HG03342 (cell line): ENCODE results near the gene RPL36.
"Not testable (repeated sequence)": the region's sequence is repeated elsewhere in the genome, so short reads cannot be mapped to it uniquely, and the experiment has no call there.

Source experiments
- ATAC-seq: cut with Tn5 transposase; IDR thresholded peaks from one replicate; pipeline ENCODE4 v1.9.1; 2021; ENCODE audit warnings: mild to moderate bottlenecking, moderate library complexity; ENCODE audit not compliant: unreplicated experiment

Gene RPL36

DNA sequence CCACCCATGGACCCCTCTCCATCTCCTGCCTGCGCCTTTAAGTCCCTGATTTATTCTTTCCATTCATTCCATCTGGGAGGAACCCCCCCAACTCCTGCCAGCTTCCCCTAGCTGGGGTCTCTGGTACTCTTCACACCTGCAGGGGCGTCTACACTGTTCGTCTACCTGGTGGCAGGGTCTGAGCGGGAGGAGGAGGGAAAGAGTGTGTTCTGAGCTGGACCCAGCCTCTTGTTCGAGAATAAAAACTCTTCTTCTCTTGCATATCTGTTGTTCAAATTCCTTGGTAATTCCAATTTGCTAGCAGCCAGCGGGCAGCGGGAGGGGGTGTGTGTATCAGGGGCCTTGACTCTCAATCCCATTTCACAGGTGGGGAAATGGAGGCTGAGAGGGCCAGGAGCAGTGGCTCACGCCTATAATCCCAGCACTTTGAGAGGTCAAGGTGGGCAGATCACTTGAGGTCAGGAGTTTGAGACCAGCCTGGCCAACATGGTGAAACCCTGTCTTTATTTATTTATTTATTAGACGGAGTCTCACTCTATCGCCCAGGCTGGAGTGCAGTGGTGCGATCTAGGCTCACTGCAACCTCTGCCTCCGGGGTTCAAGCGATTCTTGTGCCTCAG, 1.7 kb upstream of the RPL36 start:
- ATAC-seq, result not testable (repeated sequence)

DNA sequence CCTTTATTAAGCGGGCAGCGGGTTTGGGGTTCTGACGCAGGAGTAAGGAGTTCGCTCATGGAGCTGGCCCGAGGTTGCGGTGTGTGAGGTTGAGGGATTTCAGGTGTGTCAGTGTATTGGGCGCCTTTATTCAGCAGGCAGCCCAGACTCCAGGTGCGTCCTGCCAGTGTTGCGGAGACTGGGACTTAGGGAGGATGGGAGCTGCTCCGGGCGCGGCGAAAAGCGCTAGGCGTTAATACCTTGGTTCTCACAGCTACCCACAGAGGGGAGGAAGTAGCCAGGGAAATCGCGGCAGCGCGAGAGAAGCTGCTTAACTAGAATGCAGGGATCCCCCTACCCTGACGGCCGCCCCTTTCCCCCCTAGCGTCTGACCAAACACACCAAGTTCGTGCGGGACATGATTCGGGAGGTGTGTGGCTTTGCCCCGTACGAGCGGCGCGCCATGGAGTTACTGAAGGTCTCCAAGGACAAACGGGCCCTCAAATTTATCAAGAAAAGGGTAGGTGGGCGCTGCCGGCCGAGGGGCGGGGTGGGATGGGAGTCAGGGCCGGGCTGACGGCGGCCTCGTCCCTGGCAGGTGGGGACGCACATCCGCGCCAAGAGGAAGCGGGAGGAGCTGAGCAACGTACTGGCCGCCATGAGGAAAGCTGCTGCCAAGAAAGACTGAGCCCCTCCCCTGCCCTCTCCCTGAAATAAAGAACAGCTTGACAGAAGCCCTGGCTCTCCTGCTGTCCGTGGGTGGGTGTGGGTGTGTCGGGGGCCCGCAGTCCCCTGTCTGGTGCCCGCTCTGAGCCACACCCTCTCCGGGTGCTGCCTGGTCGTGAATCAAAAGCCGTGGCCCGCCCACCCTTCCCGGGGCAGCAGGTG, 1.1 kb downstream of the RPL36 start:
- ATAC-seq, result no peak

DNA sequence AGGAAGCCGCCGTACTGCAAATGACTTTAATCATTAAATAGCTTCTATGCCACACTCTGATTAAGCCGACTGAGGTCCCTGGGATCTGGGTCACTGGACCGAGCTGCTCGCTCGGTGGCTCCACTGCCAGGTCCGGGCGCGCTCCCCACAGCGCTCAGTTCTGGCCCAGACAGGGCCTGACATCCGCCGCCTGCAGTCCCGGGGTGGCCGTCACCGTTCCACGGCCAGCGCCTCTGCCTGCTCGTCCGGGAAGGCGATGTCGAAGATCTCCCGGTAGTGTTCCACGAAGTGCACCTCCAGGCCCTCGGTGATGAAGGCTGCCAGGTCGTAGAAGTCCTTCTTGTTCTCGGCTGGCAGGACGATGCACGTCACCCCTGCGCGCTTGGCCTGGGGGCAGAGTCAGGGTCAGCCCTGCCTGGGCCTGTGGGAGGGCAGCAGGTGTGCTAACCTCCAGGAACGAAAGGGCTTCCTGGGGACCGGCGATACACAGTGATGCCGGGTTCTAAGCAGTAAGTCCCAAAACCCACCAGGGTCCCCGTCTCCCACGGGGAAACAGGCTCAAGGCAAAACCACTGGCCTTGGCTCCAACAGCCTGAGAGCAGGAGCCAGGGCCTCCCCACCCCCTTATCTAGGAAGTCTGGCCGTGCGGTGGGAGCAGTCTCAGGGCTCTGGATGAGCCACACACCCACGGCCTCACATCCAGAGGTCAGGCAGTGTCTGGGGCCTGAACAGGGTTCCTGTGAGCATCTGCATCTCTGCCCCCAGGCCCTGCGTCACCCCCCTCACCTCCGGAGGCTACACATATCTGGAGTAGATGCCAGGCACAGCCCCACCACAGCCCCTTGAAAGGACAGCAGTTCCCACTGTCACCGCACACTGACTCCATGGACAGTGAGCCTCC, 2.0 kb downstream of the RPL36 start:
- no peak for ATAC-seq

DNA sequence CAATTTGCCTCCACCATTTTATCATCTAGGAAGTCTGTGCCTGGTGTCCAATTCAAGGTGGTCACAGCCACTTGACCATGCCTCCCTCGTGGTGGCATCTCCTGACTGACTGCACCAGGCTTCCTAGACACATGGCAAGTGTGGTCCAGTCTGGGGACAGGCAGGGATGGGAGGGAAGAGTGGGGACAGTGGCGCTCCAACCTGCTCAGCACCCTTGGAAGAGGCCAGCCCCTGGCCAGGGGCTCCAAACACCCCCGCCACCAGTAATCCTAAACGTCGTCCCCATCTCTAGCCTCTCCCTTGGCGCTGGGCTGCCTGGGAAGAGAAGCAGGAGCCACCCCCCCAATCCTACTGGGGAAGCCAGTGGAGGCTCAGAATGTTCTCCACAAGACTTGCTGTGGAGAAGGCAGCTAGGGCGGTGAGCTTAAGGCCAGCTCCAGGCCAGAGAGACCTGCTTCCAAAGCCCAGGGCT, 2.7 kb downstream of the RPL36 start:
- ATAC-seq, result no peak

DNA sequence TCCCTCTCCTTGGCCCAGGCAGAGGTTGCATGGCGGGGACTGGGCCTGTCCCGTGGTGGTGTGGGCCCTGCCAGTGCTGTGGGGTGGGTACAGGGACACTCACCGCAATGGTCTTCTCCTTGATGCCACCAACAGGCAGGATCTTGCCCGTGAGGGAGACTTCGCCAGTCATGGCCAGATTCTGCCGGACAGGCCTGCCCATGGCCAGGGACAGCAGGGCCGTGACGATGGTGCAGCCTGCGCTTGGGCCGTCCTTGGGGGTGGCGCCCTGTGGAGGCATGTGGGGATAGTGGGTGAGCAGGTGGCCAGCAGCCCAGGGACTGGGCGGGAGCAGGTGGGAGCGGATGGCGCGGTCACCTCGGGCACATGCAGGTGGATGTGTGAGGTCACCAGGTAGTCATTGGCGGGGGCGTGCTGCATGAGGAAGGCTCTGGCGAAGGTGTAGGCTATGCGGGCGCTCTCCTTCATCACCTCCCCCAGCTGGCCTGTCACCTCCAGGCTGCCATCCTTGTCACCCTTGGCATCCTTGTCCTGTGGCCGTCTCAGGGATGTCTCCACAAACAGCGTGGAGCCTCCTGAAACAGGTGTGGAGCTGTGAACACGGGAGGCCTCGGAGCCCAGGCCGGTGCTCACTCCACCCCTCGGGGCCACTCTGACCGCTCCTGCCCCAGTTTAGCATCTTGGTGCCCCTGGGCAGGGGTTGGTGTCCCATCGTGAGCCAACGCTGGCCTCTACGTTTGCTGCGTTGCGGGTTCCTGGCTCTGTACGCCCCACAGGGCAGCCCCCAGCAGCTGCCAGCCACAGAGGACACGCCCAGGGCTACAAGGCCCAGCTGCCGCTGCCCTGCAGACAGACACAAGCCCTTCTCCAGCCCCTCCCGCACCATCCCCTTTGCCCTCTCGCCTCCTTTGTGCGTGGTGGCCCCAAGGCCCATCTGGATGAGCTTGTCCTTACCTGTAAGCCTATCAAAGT, 3.4 kb downstream of the RPL36 start:
- ATAC-seq, result no peak

DNA sequence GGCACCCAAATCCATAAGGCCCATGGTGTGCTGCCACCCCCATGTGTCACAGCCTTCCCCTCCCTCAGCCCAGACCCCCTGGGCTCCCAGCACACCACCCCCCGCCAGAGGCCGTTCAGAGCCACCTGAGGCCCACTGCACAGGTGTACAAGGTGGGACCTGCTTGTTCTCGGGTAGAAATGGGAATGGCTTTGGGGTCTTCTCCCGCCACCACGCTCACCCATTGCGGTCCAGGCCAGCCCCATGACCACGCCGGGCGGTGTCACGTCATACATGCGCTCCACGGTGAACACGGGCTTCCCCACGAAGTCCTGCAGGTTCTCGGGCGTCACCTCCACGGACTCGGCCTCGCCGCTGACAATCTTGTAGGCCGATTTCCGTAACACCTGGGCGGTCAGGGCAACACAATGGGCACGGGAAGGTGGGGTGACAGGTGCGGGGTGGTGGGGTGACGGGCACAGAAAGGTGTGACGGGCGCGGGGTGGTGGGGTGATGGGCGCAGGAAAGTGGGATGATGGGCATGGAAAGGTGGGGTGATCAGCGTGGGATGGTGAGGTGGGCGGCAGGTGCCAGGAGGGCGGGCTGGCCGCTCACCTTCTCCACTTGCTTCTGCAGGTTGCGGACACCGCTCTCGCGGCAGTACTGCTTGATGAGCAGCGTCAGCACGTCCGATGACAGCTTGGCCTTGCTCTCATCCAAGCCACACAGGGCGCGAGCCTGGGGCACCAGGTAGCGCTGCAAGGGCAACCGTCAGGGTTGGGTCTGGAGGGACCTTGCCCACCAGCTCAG, 4.3 kb downstream of the RPL36 start:
- ATAC-seq, result no peak

DNA sequence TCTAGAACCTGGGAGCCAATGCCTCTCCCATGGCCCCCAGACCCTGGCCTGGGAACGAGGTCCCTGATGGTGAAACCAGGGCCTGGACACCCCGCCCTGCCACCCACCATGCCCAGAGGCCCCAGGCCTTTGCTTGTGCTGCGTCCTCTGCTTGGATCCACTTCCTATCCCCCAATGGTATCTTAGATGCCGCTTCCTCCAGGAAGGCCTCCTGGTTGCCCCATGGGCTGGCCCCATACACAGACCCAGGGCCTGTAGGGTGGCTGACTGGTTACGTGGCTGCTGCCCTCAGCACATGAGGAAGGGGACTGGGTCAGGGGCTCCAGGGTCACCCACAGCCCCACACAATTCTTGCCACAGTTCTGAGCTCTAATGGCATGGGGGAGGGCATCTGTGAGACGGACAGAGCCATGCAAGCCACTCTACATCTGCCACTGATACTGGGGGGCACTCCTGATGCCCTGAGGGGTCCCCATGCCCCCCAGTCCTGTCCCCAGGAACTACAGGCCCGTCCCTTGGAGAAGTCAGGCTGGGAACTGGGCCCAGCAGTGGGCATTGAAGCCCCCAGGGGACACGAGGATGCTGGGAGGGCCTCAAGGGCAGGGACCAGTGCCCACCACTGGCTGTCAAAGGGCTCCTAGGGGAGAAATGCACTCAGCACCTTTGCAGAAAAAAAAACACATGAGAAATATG, 5.0 kb downstream of the RPL36 start:
- no peak for ATAC-seq

DNA sequence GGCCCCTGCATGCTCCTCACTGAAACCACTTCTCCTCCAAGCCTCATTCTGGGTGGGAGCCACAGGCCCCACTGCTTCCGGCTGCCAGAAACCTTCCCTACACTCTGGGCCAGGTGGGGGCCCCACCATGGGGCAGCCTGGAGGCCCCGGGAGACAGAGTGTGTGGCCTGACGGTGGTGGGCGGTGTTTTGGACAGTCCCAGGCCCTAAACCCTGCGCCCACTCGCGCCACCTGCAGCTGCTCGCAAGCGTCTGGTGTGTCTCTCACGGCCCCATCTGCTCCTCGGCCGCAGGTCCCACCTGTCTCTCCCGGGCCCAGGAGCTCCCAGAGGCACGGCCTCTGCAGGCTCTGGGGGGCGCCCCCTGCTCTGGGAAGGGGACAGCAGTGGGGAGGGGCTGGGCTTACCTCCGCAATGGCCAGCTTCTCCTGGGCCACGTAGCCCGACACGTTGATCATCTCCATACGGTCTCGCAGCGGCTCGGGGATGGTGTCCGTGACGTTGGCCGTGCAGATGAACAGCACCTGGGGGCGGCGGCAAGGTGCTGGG, 5.6 kb downstream of the RPL36 start:
- ATAC-seq, result no peak

DNA sequence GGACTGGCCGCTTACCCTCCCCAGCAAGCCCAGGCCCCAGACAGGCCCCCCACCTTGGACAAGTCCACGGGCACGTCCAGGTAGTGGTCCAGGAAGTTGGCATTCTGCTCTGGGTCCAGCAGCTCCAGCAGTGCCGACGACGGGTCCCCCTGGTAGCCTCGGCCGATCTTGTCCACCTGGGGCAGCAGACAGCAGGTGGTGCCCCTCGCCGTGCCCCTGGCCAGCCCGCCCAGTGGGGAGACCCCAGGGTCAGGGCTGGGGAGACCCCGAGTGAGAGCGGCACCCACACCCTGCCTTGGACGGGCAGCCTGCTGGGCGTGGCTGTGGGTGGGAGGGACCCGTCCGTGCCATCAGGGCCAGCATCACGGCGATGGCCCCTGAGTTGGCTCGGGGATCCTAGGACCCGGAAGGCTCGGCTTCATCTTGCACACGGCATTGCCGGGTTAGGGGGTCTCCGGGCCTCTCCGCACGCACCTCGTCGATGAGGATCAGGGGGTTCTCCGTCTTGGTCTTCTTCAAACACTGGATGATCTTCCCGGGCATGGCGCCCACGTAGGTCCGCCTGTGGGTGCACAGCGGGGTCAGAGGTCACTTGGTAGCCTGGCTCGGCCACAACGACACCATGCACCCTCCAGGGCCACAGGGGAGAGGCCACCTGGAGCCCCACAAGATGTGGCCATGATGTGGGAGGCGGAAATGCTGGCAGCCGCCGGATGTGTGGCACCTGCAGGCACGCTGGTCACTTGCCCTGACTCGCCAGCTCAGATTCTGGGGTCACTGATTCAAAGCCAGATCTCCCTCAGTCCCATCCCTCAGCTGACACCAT, 6.3 kb downstream of the RPL36 start:
- ATAC-seq, result no peak

DNA sequence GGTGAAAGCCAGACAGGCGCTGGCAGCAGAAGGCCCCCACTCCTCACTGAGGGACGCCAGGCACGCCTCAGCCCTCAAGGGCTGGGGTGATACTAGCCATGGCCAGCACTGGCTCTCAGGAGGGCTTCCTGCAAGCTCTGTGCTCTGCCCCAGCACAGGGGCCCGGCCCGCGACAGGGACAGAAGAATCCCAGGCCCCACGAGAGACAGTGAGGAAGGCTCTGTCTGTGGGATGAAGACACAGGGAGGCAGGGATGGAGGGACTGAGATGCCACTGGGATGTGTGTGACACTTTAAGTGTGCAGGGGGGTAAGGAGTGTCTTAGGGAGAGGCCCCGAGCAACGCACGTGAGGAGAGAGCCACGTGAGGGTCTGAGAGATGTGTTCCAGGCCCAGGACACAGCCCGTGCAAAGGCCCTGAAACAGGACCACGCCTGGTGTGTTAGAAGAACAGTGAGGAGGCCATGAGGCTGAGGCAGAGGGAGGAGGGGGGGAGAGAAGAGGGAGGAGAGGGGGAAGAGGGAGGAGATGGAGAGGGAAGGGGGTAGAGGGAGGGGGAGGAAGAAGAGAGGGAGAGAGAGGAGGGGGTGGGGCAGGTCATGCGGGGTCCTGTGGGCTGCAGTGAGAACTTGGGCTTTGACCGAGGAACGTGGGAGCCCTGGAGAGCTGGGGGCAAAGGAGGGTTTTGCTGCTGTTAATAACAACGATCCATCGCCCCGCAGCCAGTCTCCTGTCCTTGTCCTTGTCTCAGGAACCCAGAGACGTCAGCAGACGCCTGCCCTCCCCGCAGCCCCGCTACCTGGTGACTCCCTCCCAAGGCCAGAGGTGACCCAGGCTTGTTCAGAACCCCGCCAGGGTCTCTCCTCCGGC, 7.2 kb downstream of the RPL36 start:
- no peak for ATAC-seq

DNA sequence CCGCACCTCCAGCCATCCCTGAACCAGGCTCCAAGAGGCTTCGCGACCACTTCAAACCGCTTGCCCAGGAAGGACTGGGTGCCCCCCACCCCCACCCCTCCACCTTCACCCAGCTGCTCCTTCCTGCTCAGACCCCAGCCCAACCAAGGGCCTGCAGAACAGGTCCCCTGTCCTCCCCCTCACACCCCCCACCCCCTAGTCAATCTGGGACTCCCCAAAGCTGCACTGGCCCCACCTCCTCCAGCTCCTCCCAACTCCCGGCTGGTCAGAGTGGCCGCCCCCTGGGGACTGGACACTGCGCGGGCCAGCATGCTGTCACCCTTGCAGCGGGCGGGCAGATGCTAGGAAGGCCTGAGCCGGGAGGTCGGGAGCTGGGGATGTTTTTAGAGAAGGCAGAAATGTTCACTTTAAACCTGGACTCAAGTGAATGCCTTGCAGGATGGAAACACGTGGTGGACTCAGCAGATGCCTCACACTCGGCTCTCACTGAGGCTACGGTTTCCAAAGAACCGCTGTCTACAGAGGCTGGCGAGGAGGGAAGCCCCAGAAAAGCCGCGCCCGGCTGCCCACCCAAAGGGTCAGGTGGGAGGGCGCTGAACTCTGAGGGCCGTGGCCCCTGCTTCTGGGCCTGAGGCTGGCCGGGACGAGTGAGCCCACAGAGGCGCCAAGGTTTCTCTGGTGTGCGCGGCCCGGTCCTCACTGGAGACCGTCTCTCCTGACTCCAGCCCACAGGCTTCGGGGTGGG, 8.0 kb downstream of the RPL36 start:
- ATAC-seq, result no peak

DNA sequence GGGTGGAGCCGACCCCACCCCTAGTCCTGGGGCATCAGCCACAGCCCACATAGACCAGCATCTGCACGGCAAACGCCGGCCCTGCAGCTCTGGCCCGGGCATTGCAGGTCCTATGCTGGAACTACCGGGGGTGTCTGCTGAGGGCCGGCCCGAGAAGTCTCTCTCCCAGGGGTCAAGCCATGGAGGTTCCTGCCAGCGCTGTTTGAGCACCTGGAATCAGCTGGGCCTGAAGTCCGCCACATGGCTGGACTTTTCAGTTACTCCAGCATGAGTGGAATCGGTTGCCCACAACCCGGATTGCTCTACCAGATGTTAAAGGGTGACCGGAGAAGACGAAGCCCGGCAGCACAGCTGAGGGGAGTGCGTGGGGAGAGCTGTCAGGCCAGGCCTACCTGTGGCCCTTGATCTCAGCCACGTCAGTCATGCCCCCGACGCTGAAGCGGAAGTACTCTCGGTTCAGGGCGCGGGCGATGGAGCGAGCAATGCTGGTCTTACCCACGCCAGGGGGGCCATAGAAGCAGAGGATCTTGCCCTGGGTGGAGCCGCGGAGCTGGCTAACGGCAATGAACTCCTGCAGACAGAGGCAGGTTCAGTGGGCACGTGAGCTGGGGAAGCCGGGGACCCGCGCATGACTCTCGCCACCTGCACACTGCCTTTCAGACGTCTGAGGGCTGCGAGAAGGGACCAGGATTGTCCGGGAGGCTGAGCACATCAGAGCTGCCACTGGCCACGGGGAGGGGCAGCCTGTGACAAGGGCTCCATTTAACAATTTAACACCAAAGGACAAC, 8.7 kb downstream of the RPL36 start:
- ATAC-seq, result no peak

DNA sequence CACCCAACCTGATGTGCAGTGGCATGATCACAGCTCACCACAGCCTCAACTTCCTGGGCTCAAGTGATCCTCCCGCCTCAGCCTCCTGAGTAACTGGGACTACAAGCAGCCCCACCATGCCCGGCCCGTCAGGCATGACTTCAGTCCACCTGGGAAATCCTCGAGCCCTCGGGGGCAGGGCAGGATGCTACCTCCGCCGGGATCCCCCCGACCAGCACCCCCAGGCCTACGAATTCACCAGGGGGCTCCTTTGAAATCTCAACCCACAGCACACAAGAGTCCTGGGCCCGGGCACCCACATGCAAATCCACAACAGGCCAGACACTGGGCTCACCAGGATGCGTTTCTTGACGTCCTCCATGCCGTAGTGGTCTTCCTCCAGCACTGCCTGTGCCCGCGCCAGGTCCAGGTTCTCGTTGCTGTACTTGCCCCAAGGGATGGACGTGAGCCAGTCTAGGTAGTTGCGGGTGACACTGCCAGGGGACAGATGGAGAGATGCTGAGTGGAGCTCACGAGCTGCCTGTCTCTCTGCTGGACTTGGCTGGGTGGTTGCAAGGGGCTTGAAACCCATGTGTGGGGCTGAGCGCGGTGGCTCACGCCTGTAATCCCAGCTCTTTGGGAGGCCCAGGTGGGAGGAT, 10.5 kb downstream of the RPL36 start:
- ATAC-seq, result no peak

DNA sequence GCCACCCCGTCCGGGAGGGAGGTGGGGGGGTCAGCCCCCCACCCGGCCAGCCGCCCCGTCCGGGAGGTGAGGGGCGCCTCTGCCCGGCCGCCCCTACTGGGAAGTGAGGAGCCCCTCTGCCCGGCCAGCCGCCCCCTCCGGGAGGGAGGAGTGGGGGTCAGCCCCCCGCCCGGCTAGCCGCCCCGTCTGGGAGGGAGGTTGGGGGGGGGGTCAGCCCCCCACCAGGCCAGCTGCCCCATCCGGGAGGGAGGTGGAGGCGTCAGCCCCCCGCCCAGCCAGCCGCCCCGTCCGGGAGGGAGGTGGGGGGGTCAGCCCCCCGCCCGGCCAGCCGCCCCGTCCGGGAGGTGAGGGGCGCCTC, 11.9 kb downstream of the RPL36 start:
- ATAC-seq, result not testable (repeated sequence)
